Dedifferentiated amniotic fluid mesenchymal stem cell (primary cell): ENCODE measurements around the gene NAV2.
"Not testable (repeated sequence)": the region's sequence is repeated elsewhere in the genome, so short reads cannot be mapped to it uniquely, and the experiment has no call there.

Source experiments
- DNase-seq: peaks from one replicate; pipeline ENCODE4 v3.0.0-alpha.2; 2016; ENCODE audit errors: extremely low spot score

Gene NAV2

GRCh38 chr11:19994672-19995071 lies 282.0 kb downstream of the NAV2 start:
- DNase-seq: no peak

DNA sequence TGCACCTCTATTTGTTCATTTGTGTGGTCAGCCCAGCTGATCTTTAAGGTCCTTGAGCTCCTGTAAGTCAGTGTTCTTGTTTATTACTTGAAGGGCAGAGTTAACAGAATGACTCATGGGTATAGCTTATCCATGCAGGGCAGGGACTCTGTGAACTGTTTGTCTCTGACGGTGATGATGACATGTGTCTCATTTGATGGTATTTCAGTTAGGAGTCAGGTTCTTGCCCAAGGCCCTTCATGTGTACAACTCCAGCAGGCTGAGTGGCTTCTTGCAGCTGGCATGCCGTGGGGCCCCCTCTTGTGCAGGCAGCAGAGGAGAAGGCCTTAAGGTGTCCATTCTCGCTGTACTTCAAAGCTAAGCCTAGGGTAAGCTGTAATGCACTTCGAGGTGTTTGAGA lies 282.5 kb downstream of the NAV2 start:
- peak; percentile 78 for DNase-seq

DNA sequence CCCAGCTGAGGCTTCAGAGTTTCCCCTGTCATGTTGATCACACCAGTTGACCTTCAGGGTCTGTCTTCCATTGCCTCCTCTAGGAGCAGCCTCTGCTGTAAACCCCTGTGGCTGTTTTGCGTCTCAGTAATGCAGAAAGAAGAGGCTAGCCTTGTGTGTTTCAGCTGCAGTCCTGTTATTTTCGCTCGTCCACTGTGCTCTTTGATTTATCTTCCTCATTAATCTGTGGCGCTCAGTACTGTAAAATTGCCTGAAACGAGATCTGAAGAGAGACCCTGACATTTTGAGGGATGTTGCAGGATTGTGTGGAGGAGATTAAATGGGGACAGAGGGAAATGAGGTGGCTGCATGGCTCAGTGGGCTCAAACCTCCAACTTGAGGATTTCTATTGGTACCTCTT lies 283.9 kb downstream of the NAV2 start:
- no peak for DNase-seq

GRCh38 chr11:20000022-20000350 lies 287.3 kb downstream of the NAV2 start:
- DNase-seq: no peak

GRCh38 chr11:20000351-20001134 lies 287.9 kb downstream of the NAV2 start:
- DNase-seq: no peak

GRCh38 chr11:20002312-20003216 lies 289.9 kb downstream of the NAV2 start:
- DNase-seq: no peak

DNA sequence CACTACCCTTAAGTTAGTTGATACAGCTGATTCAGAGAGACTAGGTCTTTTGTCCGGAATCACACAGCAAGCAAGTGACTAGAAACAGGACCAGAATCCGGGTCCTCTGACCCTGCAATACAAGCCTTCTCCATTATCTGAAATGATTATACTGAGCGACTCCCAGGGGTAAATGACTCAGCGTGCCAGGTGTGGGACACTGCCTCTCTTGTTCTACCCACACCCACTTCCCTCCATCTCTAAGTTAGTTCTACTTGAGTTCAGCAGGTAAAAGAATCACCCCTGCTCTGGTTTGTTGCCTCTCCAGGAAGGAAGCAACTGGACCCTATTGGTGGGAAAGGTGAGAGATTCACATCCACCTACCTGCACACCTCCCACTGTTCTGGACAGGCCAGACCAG lies 290.7 kb downstream of the NAV2 start:
- no peak for DNase-seq

- no peak for DNase-seq
Measured at GRCh38 chr11:20004866-20005265, 292.2 kb downstream of the NAV2 start.

DNA sequence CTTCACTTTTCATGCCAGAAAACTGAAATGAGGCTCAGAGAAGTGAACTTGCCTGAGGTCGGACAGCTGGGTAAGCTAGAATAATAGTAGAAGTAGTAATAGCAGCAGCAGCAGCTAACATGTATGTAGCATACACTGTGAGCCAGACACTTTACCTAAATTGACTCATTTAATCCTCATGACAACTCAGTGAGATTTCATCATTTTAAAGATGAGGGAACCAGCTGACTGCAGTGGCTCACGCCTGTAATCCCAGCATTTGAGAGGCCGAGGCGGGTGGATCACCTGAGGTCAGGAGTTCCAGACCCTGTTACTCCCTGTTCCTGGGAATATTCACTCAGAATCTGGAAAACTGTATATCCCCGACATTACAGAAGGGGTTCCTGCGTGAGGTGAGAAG lies 293.1 kb downstream of the NAV2 start:
- no peak for DNase-seq

GRCh38 chr11:20006618-20007017 lies 294.0 kb downstream of the NAV2 start:
- DNase-seq: not testable (repeated sequence)

- no peak for DNase-seq
Measured at GRCh38 chr11:20007386-20007785, 294.7 kb downstream of the NAV2 start.

GRCh38 chr11:20008190-20008870 lies 295.7 kb downstream of the NAV2 start:
- DNase-seq: no peak

DNA sequence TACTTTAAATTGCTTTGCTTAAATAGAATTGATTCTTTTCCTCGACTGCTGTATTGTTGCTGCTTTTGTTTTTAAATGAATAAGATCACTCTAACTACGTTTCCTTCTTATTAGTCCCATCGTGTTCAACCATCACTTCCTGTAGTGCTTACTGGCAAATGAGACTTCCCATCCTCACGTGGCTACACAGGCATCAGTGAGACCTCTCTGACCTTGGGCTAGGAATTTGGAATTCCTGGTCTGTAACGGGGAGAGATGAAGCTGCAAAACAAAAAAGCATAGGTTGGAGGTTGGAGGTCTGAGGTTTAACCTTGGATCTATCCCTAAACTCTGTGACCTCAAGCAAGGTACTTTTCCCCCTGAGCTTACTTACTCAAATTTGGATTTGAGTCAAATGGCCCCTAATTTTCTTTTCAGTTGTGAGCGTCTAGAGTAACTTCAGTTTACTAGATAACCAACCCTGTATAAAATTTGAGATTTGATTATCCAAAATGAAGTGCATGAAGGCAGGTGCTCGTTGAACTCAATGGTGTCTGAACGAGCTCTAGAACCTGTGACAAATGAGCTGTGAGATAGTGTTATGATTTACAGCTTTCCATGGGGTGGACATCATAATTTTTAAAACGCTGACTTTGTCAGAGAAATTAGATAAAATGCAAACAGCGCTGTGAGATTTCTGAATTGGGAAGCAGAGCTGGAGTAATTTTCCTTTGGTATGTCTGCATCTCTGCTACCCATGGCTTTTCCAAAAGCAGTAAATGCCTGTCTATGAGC lies 296.4 kb downstream of the NAV2 start:
- DNase-seq: no peak

DNA sequence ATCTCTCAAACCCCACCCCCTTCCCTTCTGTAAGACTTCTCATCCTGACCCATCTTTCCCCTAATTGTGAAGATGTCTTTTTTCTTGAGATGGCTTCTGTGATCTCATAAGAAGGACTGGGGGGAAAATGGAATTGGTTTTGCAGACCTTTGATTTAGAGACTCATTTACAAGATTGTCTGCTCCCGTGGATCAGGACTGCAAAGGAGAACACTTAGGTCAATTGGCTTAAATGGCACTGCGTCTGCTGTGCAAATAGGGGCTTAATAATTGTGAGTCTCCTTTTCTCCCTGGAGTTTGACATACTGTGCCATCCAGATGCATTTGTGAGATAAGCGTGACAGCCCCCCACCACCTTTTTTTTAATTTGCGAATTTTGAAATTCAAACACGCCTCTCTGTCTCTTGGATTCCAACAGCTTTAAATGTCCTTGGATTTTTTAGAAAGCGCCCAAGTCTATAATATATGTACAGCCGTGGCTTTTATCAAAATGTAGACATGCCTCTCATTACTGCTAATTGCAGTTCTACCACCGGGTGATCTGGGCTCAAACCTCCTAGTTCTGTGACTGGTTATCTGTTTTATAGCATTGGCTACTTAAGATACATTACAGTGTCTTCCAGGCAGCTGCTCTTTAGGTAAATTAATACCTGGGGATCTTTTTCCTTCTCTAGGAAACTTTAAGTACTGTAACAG lies 297.7 kb downstream of the NAV2 start:
- DNase-seq: no peak

GRCh38 chr11:20010851-20011225 lies 298.2 kb downstream of the NAV2 start:
- no peak for DNase-seq

DNA sequence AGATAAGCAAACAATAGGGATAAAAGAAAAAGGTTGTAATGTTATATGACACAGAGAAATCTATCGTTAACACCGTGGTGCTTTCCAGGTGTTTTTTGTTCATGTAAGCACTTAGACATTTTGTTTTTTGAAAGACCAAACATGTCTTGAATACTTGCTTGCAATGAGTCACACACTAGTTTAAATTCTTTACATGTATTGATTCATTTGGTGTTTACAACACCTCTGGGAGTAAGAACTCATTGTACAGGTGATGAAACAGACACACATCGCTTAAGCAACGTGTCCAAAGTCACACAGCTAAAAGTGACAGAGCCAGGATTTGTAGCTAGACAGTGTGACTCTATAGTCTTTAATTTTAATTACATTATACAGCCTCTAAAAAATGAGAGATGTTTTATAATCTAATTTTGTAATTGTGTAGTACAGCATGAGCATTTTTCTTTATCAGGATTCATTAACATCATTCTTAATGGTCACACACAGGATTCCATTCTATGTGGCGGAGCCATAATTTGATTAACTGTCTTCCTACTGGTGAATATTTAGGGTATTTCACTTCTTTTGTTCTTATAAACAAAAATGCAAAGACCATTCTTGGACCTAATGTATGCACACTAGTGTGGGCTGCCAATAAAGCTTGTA lies 298.8 kb downstream of the NAV2 start:
- DNase-seq: no peak

- DNase-seq: no peak
Measured at GRCh38 chr11:20013346-20014066, 300.9 kb downstream of the NAV2 start.

DNA sequence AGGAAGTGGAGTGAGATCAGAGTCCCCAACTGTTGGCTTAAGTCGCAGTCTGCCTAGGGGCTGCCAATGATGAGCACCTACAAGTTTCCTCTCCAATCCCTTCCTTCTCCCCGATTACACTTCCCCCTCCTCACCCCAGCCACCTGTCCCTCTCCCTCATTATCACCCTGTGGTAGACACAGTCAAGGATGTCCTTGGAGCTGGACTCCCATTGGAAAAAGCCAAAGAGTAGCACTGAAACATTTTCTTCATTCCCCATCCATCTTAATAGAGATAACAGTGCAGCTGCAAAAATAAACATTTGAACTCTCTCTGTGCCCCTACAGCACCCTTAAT lies 301.4 kb downstream of the NAV2 start:
- no peak for DNase-seq

DNA sequence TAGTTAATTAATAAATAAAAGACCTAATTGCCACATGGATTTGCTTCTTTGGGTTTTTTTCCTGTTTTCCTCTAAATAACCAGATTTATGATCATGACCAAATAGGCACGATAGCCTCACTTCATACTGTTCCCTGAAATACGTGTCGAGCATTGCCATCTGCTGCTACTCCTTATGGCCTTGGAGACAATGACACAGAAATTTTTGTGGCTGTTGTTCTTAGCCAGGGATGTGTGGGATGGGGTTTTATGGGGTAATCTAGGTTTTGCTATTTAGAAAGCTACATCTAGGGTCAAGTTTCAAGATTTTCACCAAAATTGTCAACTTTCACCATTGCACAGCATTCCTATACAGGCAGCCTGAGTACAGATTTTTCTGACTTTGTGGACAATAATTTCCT lies 302.5 kb downstream of the NAV2 start:
- no peak for DNase-seq
